ENCODE data around the gene RANGAP1. TPM values are rescaled to one million over a fixed set of nuclear protein-coding genes. Genes with fewer than 3 reads are reported as not detected.

RANGAP1 gene
- total and polyA plus RNA-seq, 2 of the 8 experiments (the other 6 are each of a cell fraction or from before 2014, with no cell fraction given) = 121 to 171 TPM

- TF ChIP-seq BRCA1 (IDR thresholded peaks at IDR 0.05; ENCODE audit: low read depth, low read length) (no peak), POLR2AphosphoS5 (IDR thresholded peaks at IDR 0.05; ENCODE audit: low read depth, low read length) (no peak), PHF8 (conservative IDR thresholded peaks at IDR 0.05; ENCODE audit: low read depth, low read length) (no peak)
Observed at GRCh38 chr22:41327124-41327523, 41.1 kb upstream of the RANGAP1 start (continued).
